Measurements from ENCODE around the gene CAMKK2. TPM values are rescaled to one million over a fixed set of nuclear protein-coding genes. Genes with fewer than 3 reads are reported as not detected.
A peak's percentile ranks its signal among the peaks of the same experiment; 100 is the strongest.

The CAMKK2 gene
- total and polyA plus RNA-seq, 4 donors = 10.5 to 26.0 (median 20.5) TPM

DNA sequence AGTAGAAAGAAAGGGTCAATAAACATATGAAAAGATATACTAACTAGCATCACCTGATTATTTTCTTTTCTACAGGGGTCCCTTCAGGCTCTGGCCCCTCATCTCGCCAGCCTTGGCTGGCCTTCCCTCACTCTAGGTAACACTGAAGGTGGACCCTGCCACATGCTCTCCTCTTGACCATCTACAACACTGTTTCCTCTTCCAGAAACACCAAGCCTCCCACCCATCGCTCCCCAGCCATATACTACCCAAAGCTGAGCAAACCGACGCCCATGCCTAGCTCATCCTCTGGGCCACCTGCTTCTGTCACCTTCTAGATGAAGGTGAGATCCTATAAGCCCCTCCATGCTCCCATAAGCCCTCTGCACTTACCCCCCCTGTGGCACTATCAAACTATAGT lies 40.9 kb upstream of the CAMKK2 start:
- H3K4me3 ChIP-seq (ENCODE audit: low read depth in 1 of 3, low read length in 3 of 3) = no peak overlapping the region
- WGBS = 98% methylated on average over 4 of the region's 4 CpGs

DNA sequence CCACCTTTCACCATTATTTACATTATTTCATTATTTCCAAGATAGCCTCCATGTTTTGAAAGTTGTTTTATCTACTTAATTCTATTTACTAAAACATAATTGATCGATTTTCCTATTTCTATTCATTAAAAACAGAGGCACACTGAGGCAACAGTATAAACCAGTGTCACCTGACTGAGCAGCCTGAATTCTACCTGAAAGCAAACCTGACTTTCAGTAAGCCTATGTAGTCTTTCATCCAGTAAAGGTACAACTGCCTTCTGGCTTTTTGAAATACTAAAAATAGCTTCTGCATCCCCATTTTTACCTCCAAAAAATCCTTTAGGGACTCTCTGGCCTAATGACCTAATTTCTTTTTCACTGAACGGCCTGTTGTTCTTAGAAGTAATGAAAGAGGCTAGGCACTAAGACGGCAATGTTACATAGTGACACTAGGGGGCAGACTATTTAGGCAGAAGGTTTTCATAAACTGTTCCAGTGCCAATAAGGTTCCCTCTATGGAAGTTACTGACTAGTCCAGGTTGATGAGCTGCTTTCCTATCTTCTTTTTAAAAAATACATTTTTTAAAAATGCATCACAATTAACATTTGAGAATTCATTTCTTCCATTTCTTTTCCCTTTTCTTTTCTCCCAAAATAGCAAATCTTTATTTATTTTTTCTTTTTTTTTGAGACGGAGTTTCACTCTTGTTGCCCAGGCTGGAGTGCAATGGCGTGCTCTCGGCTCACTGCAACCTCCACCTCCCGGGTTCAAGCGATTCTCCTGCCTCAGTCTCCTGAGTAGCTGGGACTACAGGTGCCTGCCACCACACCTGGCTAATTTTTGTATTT lies 38.2 kb upstream of the CAMKK2 start:
- H3K9ac ChIP-seq (ENCODE audit: low read depth in 1 of 2, low read length in 2 of 2) = no peak overlapping the region
- 62% methylated on average over 8 of the region's 8 CpGs for WGBS
- no peak overlapping the region for H3K4me3 ChIP-seq (ENCODE audit: low read depth in 1 of 3, low read length in 3 of 3)
- no peak for DNase-seq (ENCODE audit: low spot score)
- H3K36me3 ChIP-seq (ENCODE audit: control insufficient read depth in 4 of 4, insufficient read depth in 3 of 4, low read depth in 1 of 4, low read length in 3 of 4) = peaks cover 10 to 33% (median 26%) of the 10 kb centered on the region in 4 donors
- H3K27me3 ChIP-seq (ENCODE audit: control insufficient read depth in 4 of 4, insufficient read depth in 4 of 4, low read length in 3 of 4) = no peaks in the 10 kb centered on the region
- no peaks in the 10 kb centered on the region for H3K9me3 ChIP-seq (ENCODE audit: control insufficient read depth in 4 of 4, low read length in 3 of 4)
- no peak overlapping the region for H3K27ac ChIP-seq (ENCODE audit: low read depth in 1 of 2, low read length in 2 of 2)
- H3K4me1 ChIP-seq (ENCODE audit: control insufficient read depth in 4 of 4, insufficient read depth in 4 of 4, low read length in 3 of 4) = peaks cover 0 to 3% (median 2%) of the 10 kb centered on the region in 4 donors
- TF ChIP-seq JUND (IDR thresholded peaks at IDR 0.05) = no peak
- TF ChIP-seq, protein P1, sequence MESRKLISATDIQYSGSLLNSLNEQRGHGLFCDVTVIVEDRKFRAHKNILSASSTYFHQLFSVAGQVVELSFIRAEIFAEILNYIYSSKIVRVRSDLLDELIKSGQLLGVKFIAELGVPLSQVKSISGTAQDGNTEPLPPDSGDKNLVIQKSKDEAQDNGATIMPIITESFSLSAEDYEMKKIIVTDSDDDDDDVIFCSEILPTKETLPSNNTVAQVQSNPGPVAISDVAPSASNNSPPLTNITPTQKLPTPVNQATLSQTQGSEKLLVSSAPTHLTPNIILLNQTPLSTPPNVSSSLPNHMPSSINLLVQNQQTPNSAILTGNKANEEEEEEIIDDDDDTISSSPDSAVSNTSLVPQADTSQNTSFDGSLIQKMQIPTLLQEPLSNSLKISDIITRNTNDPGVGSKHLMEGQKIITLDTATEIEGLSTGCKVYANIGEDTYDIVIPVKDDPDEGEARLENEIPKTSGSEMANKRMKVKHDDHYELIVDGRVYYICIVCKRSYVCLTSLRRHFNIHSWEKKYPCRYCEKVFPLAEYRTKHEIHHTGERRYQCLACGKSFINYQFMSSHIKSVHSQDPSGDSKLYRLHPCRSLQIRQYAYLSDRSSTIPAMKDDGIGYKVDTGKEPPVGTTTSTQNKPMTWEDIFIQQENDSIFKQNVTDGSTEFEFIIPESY (IDR thresholded peaks at IDR 0.05) = no peak
- TF ChIP-seq FOXA1 (IDR thresholded peaks at IDR 0.05) = no peak
- TF ChIP-seq YY1 (IDR thresholded peaks at IDR 0.05) = no peak
- TF ChIP-seq GABPA (IDR thresholded peaks at IDR 0.05 in 1 of 2, conservative IDR thresholded peaks at IDR 0.05 in 1 of 2) = no peak
- no peak for TF ChIP-seq HNF4A (conservative IDR thresholded peaks at IDR 0.05)
- TF ChIP-seq, protein P2, sequence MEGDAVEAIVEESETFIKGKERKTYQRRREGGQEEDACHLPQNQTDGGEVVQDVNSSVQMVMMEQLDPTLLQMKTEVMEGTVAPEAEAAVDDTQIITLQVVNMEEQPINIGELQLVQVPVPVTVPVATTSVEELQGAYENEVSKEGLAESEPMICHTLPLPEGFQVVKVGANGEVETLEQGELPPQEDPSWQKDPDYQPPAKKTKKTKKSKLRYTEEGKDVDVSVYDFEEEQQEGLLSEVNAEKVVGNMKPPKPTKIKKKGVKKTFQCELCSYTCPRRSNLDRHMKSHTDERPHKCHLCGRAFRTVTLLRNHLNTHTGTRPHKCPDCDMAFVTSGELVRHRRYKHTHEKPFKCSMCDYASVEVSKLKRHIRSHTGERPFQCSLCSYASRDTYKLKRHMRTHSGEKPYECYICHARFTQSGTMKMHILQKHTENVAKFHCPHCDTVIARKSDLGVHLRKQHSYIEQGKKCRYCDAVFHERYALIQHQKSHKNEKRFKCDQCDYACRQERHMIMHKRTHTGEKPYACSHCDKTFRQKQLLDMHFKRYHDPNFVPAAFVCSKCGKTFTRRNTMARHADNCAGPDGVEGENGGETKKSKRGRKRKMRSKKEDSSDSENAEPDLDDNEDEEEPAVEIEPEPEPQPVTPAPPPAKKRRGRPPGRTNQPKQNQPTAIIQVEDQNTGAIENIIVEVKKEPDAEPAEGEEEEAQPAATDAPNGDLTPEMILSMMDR (IDR thresholded peaks at IDR 0.05; ENCODE audit: low read depth, low read length, missing input control) = peak; percentile 88
- TF ChIP-seq SP1 (IDR thresholded peaks at IDR 0.05) = no peak
- TF ChIP-seq EGR1 (IDR thresholded peaks at IDR 0.05; ENCODE audit: low read depth in 2 of 2) = no peak
- TF ChIP-seq, protein P3, sequence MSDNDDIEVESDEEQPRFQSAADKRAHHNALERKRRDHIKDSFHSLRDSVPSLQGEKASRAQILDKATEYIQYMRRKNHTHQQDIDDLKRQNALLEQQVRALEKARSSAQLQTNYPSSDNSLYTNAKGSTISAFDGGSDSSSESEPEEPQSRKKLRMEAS (IDR thresholded peaks at IDR 0.05) = no peak
- no peak for TF ChIP-seq ATF3 (IDR thresholded peaks at IDR 0.05)
- no peak for TF ChIP-seq HNF4G (IDR thresholded peaks at IDR 0.05)
- peak in 1 of 2 donors; percentile 5 for TF ChIP-seq RXRA (IDR thresholded peaks at IDR 0.05)
- TF ChIP-seq RAD21 (IDR thresholded peaks at IDR 0.05) = peak; percentile 86 to 89
- TF ChIP-seq FOXA2 (IDR thresholded peaks at IDR 0.05) = no peak

More for the DNA sequence above, 40.9 kb upstream of the CAMKK2 start:
- no peak for TF ChIP-seq RAD21 (IDR thresholded peaks at IDR 0.05)
- no peak for TF ChIP-seq RXRA (IDR thresholded peaks at IDR 0.05)
- TF ChIP-seq SP1 (IDR thresholded peaks at IDR 0.05) = no peak
- no peak for TF ChIP-seq GABPA (IDR thresholded peaks at IDR 0.05 in 1 of 2, conservative IDR thresholded peaks at IDR 0.05 in 1 of 2)
- TF ChIP-seq ATF3 (IDR thresholded peaks at IDR 0.05) = no peak
- TF ChIP-seq, protein P2 (IDR thresholded peaks at IDR 0.05; ENCODE audit: low read depth, low read length, missing input control) = no peak
- TF ChIP-seq JUND (IDR thresholded peaks at IDR 0.05) = no peak
- H3K9me3 ChIP-seq (ENCODE audit: control insufficient read depth in 4 of 4, low read length in 3 of 4) = no peaks in the 10 kb centered on the region
- H3K36me3 ChIP-seq (ENCODE audit: control insufficient read depth in 4 of 4, insufficient read depth in 3 of 4, low read depth in 1 of 4, low read length in 3 of 4) = peaks cover 6 to 45% (median 25%) of the 10 kb centered on the region in 4 donors
- no peaks in the 10 kb centered on the region for H3K4me1 ChIP-seq (ENCODE audit: control insufficient read depth in 4 of 4, insufficient read depth in 4 of 4, low read length in 3 of 4)
- no peak for DNase-seq (ENCODE audit: low spot score)
- H3K27me3 ChIP-seq (ENCODE audit: control insufficient read depth in 4 of 4, insufficient read depth in 4 of 4, low read length in 3 of 4) = no peaks in the 10 kb centered on the region
- H3K27ac ChIP-seq (ENCODE audit: low read depth in 1 of 2, low read length in 2 of 2) = no peak overlapping the region
- H3K9ac ChIP-seq (ENCODE audit: low read depth in 1 of 2, low read length in 2 of 2) = no peak overlapping the region

Measured in liver (tissue), 9 donors.